Measurements from ENCODE around the gene ELOF1. TPM values are rescaled to one million over a fixed set of nuclear protein-coding genes. Genes with fewer than 3 reads are reported as not detected.

The ELOF1 gene
- total RNA-seq, 1 donor from 2014 or later: 28.9 TPM

DNA sequence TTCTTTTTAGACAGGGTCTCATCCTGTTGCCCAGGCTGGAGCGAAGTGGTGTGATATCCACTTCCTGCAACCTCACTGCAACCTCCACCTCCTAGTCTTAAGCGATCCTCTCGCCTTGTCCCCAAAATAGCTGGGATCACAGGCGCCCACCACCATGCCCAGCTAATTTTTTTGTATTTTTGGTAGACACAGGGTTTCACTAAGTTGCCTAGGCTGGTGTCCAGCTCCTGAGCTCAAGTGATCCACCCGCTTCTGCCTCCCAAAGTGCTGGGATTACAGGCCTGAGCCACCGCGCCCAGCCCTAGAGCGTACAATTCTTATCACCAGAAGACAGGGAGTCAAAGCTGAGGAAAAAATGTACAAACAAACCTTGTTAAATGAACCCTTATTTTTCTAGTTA lies 4.5 kb upstream of the ELOF1 start:
- Histone ChIP-seq H3K4me1 (peaks cover under 1 to 11% of the 10 kb centered on the region in 2 donors), H3K4me3 (no peak overlapping the region), H3K9me3 (no peaks in the 10 kb centered on the region), H3K27me3 (no peaks in the 10 kb centered on the region), H3K36me3 (no peaks in the 10 kb centered on the region), H3K27ac (no peak overlapping the region)
- DNase-seq (ENCODE audit: low spot score in 2 of 2): no peak
- TF ChIP-seq, protein P1, sequence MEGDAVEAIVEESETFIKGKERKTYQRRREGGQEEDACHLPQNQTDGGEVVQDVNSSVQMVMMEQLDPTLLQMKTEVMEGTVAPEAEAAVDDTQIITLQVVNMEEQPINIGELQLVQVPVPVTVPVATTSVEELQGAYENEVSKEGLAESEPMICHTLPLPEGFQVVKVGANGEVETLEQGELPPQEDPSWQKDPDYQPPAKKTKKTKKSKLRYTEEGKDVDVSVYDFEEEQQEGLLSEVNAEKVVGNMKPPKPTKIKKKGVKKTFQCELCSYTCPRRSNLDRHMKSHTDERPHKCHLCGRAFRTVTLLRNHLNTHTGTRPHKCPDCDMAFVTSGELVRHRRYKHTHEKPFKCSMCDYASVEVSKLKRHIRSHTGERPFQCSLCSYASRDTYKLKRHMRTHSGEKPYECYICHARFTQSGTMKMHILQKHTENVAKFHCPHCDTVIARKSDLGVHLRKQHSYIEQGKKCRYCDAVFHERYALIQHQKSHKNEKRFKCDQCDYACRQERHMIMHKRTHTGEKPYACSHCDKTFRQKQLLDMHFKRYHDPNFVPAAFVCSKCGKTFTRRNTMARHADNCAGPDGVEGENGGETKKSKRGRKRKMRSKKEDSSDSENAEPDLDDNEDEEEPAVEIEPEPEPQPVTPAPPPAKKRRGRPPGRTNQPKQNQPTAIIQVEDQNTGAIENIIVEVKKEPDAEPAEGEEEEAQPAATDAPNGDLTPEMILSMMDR (IDR thresholded peaks at IDR 0.05): no peak
- intact Hi-C loops (cut with DNase I): loop anchor here (5.0 kb wide), 1 partner anchor 34 kb away; the partner anchor contains the start of gene ZNF627

DNA sequence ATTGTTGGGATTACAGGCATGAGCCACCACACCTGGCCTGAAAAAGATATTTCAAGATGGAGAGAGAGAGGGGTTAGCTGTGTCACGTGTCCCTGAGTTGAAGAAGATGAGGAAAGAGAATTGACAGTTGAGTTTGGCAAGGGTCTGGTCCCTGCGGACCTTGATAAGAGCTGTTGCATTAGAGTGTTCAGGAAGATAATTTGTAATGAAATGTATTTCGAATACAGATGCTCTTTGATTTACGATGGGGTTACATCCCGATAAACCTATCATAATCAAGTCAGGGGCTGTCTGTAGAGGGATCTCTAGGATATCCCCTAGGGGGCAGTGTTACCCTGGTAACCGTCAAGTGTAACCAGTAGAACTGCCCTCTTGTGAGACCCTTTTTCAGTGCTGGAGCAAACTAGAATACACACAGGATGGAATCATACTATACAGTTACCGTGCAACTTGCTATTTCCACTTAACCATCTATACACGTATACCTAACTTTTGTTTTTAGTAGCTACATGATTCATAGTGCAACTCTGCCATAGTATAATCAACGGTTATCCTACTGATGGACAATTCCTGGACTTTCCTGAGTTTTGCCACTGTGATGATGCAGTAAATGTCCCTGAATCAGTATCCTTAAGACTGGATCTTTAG lies 1.5 kb upstream of the ELOF1 start:
- no peak for DNase-seq (ENCODE audit: low spot score in 2 of 2)
- Histone ChIP-seq H3K4me1 (peaks cover 7 to 25% of the 10 kb centered on the region in 2 donors), H3K27ac (no peak overlapping the region), H3K9me3 (no peaks in the 10 kb centered on the region), H3K4me3 (no peak overlapping the region), H3K36me3 (no peaks in the 10 kb centered on the region), H3K27me3 (no peaks in the 10 kb centered on the region)
- TF ChIP-seq, protein P1 (IDR thresholded peaks at IDR 0.05): peak; percentile 34 to 48 (median 38)
- intact Hi-C loops (cut with DNase I): loop anchor here (5.0 kb wide), 1 partner anchor 37 kb away; the partner anchor contains the start of gene ZNF627

DNA sequence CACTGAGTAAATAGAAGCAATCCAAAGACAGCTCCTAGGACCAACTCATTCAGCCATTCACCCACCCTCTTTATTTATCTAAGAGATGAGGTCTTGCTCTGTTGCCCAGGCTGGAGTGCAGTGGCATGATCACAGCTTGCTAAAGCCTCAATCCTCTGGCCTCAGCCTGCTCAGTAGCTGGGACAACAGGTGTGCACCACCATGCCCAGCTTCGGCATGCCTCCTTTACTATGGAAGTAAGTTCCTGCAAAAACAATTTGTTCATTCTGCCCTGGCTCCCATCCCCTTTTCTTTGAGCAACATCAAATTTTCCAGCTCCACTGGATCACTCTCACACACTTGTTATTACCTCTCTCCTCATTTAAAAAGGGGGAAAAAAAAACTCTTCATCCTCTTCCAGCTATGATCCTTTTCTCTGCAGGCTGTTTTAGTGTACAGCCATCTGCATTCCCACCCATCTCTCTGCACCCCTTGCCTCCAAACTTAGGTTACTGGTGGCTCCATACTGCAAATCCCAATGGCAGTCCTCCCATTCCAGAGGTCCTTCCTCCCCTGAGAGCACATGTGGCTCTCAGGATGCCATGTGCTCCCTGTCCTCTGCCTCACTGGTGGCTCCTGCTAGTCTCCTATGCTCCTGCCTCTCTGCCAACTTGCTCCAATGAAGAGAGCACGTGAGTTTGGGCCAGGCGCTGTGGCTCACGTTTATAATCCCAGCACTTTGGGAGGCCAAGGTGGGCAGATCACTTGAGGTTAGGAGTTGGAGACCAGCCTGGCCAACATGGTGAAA lies 2.2 kb downstream of the ELOF1 start:
- no peak overlapping the region for H3K27ac ChIP-seq
- no peak for DNase-seq (ENCODE audit: low spot score in 2 of 2)
- no peak overlapping the region for H3K4me3 ChIP-seq
- intact Hi-C loops (cut with DNase I): no loop called here
- TF ChIP-seq, protein P1 (IDR thresholded peaks at IDR 0.05): no peak
- H3K27me3 ChIP-seq: no peaks in the 10 kb centered on the region
- H3K4me1 ChIP-seq: peaks cover 7 to 25% of the 10 kb centered on the region in 2 donors
- peaks cover 17 to 26% of the 10 kb centered on the region in 2 donors for H3K36me3 ChIP-seq
- H3K9me3 ChIP-seq: no peaks in the 10 kb centered on the region

DNA sequence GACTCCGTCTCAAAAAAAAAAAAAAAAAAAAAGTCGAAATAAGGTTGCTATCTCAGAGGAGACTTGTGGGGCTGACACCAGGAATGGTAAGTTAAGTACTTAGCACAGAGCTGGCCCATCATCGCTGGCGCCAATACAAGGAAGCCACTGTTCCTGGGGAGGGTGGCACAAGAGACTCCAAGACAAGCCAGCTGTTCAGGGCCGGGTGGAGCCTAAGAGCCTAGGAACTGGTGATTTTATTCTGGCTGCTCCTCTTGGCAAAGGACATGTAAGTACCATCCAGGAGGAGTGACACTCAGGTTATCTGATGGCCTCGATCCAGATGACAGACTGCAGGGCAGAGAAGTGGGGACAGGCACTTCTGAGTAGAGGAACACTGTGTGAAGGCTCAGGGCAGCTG lies 3.8 kb downstream of the ELOF1 start:
- Histone ChIP-seq H3K4me1 (peaks cover 7 to 23% of the 10 kb centered on the region in 2 donors), H3K9me3 (no peaks in the 10 kb centered on the region), H3K27ac (no peak overlapping the region), H3K36me3 (peaks cover 21 to 30% of the 10 kb centered on the region in 2 donors), H3K27me3 (no peaks in the 10 kb centered on the region), H3K4me3 (no peak overlapping the region)
- no peak for DNase-seq (ENCODE audit: low spot score in 2 of 2)
- intact Hi-C loops (cut with DNase I): no loop called here
- TF ChIP-seq, protein P1 (IDR thresholded peaks at IDR 0.05): no peak

DNA sequence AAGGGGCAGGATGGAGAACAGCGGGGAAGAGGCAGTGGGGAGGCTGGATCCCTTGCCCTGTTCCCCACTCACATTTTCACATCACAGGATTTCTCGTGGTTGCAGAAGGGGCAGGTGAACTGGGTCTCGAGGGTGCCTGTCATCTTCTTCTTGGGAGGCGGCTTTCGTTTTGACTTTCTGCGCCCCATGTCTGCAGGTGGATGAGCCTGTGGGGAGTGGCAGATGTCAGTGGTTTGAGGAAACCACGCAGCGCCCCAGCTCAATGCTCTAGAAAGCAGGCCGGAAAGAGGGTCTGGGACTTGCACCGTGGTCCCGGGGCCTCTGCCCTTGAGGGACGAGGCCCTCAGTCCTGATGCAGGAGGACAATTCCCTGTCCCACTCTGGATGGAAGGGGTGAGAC lies 4.9 kb downstream of the ELOF1 start:
- TF ChIP-seq, protein P1 (IDR thresholded peaks at IDR 0.05): no peak
- H3K4me1 ChIP-seq: peaks cover 7 to 14% of the 10 kb centered on the region in 2 donors
- H3K9me3 ChIP-seq: no peaks in the 10 kb centered on the region
- H3K4me3 ChIP-seq: no peak overlapping the region
- no peaks in the 10 kb centered on the region for H3K27me3 ChIP-seq
- peaks cover 32 to 40% of the 10 kb centered on the region in 2 donors for H3K36me3 ChIP-seq
- intact Hi-C loops (cut with DNase I): no loop called here
- no peak for DNase-seq (ENCODE audit: low spot score in 2 of 2)
- no peak overlapping the region for H3K27ac ChIP-seq

Measured in ascending aorta (tissue), 2 donors.